HG03159 (cell line): ENCODE data around the gene LRRC25.

Source experiments
- ATAC-seq: cut with Tn5 transposase; IDR thresholded peaks from one replicate; pipeline ENCODE4 v1.9.1; 2021; ENCODE audit warnings: mild to moderate bottlenecking, moderate library complexity; ENCODE audit not compliant: unreplicated experiment

The LRRC25 gene

DNA sequence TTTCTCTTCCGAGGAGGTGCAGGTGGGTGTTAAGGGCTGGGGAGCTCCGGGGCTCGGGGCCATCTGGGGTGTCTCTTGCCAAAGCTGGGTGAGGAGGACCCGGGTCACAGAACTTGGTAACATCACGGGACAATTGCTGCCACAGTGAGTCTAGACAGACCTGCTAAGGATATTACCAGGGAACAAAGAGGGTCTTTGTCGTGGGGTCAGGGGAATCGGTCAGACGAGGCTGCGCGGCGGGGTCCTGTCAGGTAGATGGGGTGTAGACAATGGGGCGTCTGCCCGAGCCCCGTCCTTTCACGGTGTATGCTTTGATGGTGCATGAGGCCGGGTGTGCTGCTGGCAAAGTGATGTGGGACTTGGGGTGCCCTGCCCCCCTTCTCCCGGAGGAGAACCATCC, 49.3 kb downstream of the LRRC25 start:
- ATAC-seq = no peak

DNA sequence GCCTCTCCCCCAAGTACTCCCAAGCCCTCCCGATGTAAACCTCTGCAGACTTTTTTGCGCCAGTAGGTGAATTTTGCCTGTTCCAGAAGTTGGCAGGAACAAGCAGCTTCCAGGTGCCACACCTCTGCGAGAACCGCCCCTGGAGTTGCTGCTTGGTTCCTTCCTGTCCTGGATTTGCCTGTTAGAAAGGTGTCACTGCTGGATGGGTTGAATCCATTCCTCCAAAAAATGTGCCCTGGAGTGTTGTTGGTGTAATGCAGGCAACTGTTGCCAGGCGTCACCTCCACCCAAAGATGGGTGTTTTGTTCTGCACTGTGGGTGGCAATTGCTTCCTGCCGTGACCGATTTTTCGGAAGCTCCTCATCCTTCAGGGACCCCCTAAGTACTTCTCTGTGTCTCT, 51.3 kb downstream of the LRRC25 start:
- ATAC-seq = no peak

DNA sequence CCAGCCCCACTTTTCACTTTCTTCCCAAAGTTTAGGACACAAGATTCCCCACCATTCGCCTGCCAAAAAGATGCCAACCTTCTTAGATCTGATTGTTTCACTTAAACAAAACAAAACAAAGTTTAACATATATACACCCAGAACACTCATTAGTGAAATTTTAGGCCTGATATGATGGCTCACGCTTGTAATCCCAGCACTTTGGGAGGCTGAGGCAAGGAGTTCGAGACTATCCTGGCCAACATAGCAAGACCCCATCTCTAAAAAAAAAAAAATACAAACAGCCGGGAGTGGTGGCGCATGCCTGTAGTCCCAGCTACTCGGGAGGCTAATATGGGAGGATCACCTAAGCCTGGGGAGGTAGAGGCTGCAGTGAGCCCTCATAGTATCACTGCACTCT, 52.1 kb downstream of the LRRC25 start:
- no peak for ATAC-seq

DNA sequence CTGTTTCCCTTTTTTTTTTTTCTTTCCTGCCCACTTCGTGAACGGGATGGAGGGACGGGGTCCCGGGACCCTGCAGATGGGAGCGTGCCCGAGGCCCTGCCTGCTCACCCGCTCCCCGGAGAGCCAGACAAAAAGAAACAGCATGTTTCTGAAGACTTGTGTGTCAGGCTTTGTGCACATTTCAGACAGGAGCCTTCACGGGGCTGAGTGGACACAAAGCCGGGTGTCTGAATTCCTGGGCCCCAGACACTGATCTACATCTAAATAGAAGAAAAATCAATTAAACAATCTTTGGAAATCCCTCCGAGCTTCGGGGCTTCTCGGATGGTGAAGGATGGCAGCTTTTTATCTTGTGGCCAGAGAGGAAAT, 52.9 kb downstream of the LRRC25 start:
- no peak for ATAC-seq

DNA sequence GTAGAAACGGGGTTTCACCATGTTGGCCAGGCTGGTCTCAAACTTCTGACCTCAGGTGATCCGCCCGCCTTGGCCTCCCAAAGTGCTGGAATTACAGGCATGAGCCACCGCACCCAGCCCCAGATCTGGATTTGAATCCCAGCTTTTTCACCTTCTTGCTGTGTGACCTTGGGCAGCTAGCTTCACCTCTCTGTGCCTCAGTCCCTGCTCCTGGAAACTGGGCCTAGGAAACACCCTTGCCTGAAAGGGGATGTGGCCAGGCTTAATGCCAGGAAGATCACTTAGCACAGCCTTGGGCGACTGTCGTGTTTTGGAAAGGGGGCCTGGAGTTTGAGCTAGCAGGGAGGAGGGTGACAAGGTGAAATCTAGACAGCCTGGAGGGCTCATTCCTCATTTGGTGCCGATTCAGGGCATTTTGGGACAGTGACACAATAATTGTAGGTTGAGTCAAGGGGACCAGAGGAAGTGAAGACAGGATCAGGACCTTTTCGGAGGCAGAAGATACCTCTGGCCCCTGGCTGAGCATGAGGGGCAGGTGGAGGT, 55.3 kb downstream of the LRRC25 start:
- no peak for ATAC-seq
